IMR-90 (cell line): Measurements from ENCODE around the gene KCNQ2. TPM values are rescaled to one million over a fixed set of nuclear protein-coding genes. Genes with fewer than 3 reads are reported as not detected.

ENCODE experiments used
- ATAC-seq: fragments of 200-7000 bp; cut with Tn5 transposase; 2 replicates; pipeline ENCODE4 v1.9.1; 2020; ENCODE audit warnings: low read depth, mild to moderate bottlenecking, moderate library complexity
- BruUV-seq: library from RNA; stranded (reverse); fragments of 400-500 nt; replicated peaks from 2 replicates; lab custom pipeline; 2021; lab: Mats Ljungman, UMichigan
- CTCF ChIA-PET: fragments of 300-600 bp; formaldehyde crosslinking; extraction: SDS; loops from one replicate; lab custom pipeline; 2021; ENCODE audit warnings: antibody characterized with exemption; lab: Yijun Ruan, JAX
- POLR2A ChIA-PET: fragments of 300-600 bp; sonication (Branson Sonifier 250); formaldehyde crosslinking; loops from one replicate; lab custom pipeline; 2022; ENCODE audit warnings: antibody characterized with exemption; ENCODE audit not compliant: unreplicated experiment; lab: Charles Lee
- DNase-seq: peaks from one replicate; pipeline ENCODE4 v3.0.0; 2013
- H2AFZ ChIP-seq: replicated peaks from 2 replicates; pipeline ENCODE3; 2013; ENCODE audit warnings: low read length, mild to moderate bottlenecking; ENCODE audit not compliant: poor library complexity
- H2AK5ac ChIP-seq: 2 replicates; pipeline ENCODE4 v1.6.1; 2013; ENCODE audit warnings: low read depth, low read length, inconsistent platforms
- H2AK9ac ChIP-seq: replicated peaks from 2 replicates; pipeline ENCODE3; 2013; ENCODE audit warnings: mild to moderate bottlenecking, low read depth, low read length, moderate library complexity; ENCODE audit not compliant: poor library complexity
- H2BK120ac ChIP-seq: 2 replicates; pipeline ENCODE4 v1.6.1; 2013; ENCODE audit warnings: low read depth, low read length, inconsistent platforms
- H2BK15ac ChIP-seq: 3 replicates; pipeline ENCODE4 v1.6.1; 2013; ENCODE audit warnings: low read depth, low read length, inconsistent platforms
- H2BK20ac ChIP-seq: 2 replicates; pipeline ENCODE4 v1.6.1; 2013; ENCODE audit warnings: low read depth, mild to moderate bottlenecking, inconsistent platforms, low read length, moderate library complexity
- H2BK5ac ChIP-seq: 2 replicates; pipeline ENCODE4 v1.6.1; 2013; ENCODE audit warnings: mild to moderate bottlenecking, low read depth, low read length, inconsistent platforms; ENCODE audit not compliant: poor library complexity, severe bottlenecking
- H3K14ac ChIP-seq: replicated peaks from 2 replicates; pipeline ENCODE4 v1.6.1; 2013; ENCODE audit warnings: low read depth, low read length, inconsistent platforms
- H3K18ac ChIP-seq: 2 replicates; pipeline ENCODE4 v1.6.1; 2013; ENCODE audit warnings: low read depth, low read length, control low read depth
- H3K23ac ChIP-seq: 2 replicates; pipeline ENCODE4 v1.6.1; 2013; ENCODE audit warnings: low read depth, low read length, inconsistent platforms
- H3K27ac ChIP-seq: 2 replicates; pipeline ENCODE4 v1.5.1; 2013; ENCODE audit warnings: mild to moderate bottlenecking, control low read depth, low read length; ENCODE audit not compliant: insufficient read depth
- H3K27me3 ChIP-seq: 2 replicates; pipeline ENCODE4 v1.6.1; 2013; ENCODE audit warnings: low read length; ENCODE audit not compliant: control insufficient read depth, insufficient read depth
- H3K36me3 ChIP-seq: 2 replicates; pipeline ENCODE4 v1.6.1; 2013; ENCODE audit warnings: low read length, mixed read lengths; ENCODE audit not compliant: control insufficient read depth, insufficient read depth
- H3K4ac ChIP-seq: 2 replicates; pipeline ENCODE4 v1.6.1; 2013; ENCODE audit warnings: low read depth, low read length, inconsistent platforms
- H3K4me1 ChIP-seq: 2 replicates; pipeline ENCODE4 v1.6.1; 2013; ENCODE audit warnings: low read length, mixed read lengths; ENCODE audit not compliant: control insufficient read depth, insufficient read depth
- H3K4me2 ChIP-seq: 2 replicates; pipeline ENCODE4 v1.6.1; 2013; ENCODE audit warnings: low read depth, mild to moderate bottlenecking, control low read depth, low read length, moderate library complexity
- H3K4me3 ChIP-seq: 2 replicates; pipeline ENCODE4 v1.5.1; 2013; ENCODE audit warnings: low read depth, mild to moderate bottlenecking, control low read depth, low read length, moderate library complexity; ENCODE audit not compliant: insufficient read depth
- H3K56ac ChIP-seq: 2 replicates; pipeline ENCODE4 v1.6.1; 2013; ENCODE audit warnings: low read length, inconsistent platforms; ENCODE audit not compliant: insufficient read depth; ENCODE audit errors: extremely low read depth
- H3K79me1 ChIP-seq, 2 experiments: 2 replicates each; pipeline ENCODE4 v1.6.1; 2013; ENCODE audit warnings: low read length in 2 of 2, inconsistent platforms in 1 of 2, low read depth in 1 of 2
- H3K9ac ChIP-seq: 2 replicates; pipeline ENCODE4 v1.6.1; 2013; ENCODE audit warnings: low read depth, low read length, control low read depth
- H3K9me1 ChIP-seq: 2 replicates; pipeline ENCODE4 v1.6.1; 2013; ENCODE audit warnings: low read length, inconsistent platforms; ENCODE audit not compliant: insufficient read depth
- H3K9me3 ChIP-seq: 2 replicates; pipeline ENCODE4 v1.6.1; 2013; ENCODE audit warnings: low read length; ENCODE audit not compliant: control insufficient read depth, insufficient read depth
- H4K20me1 ChIP-seq: 2 replicates; pipeline ENCODE4 v1.6.1; 2013; ENCODE audit warnings: low read length, inconsistent platforms; ENCODE audit not compliant: insufficient read depth
- H4K5ac ChIP-seq: 2 replicates; pipeline ENCODE4 v1.6.1; 2013; ENCODE audit warnings: mild to moderate bottlenecking, low read depth, low read length, control low read depth
- H4K8ac ChIP-seq, 2 experiments: 2 replicates each; pipeline ENCODE4 v1.6.1; 2013; ENCODE audit warnings: low read depth in 2 of 2, low read length in 2 of 2, control low read depth in 1 of 2, inconsistent platforms in 1 of 2
- H4K91ac ChIP-seq: 2 replicates; pipeline ENCODE4 v1.6.1; 2013; ENCODE audit warnings: low read depth, low read length, inconsistent platforms; ENCODE audit not compliant: insufficient read depth
- MAZ ChIP-seq: IDR thresholded peaks from 2 replicates; pipeline ENCODE4 v1.6.1; 2012; ENCODE audit warnings: low read depth, mild to moderate bottlenecking, low read length, improper control_type of control experiment, moderate library complexity, borderline replicate concordance
- POLR2A ChIP-seq: IDR thresholded peaks from 2 replicates; pipeline ENCODE4 v1.6.1; 2012; ENCODE audit warnings: mild to moderate bottlenecking, low read depth, low read length
- RCOR1 ChIP-seq: IDR thresholded peaks from 2 replicates; pipeline ENCODE4 v1.6.1; 2012; ENCODE audit warnings: mild to moderate bottlenecking, low read length, improper control_type of control experiment; ENCODE audit not compliant: insufficient replicate concordance
- WGBS, 2 experiments: methylation state at CpG; one replicate each; pipeline versions ENCODE4 v1.1.5 to v1.1.7; 2013; ENCODE audit warnings: missing lambda C conversion rate in 2 of 2; ENCODE audit not compliant: insufficient read length in 1 of 2; ENCODE audit errors: extremely low coverage in 2 of 2; 5-methylcytosine and 5-hydroxymethylcytosine counted together
- dilution Hi-C: fragments of 300-500 bp; cut with HindIII; formaldehyde crosslinking; loops from one replicate; pipeline ENCODE4 v1.14.3; 2018; ENCODE audit warnings: low sequenced_read_pairs; ENCODE audit not compliant: unreplicated experiment
- in situ Hi-C: fragments of 300-500 bp; cut with MboI; formaldehyde crosslinking; loops from 3 replicates; pipeline ENCODE4 v1.14.3; 2019; ENCODE audit warnings: low sequenced_read_pairs, inconsistent platforms, mixed read lengths
- intact Hi-C: fragments of 100-400 bp; cut with micrococcal nuclease; formaldehyde crosslinking; loops from 2 replicates; pipeline ENCODE4 v1.10.0; 2022
- polyA plus RNA-seq, 3 experiments: library from polyadenylated mRNA; depleted of rRNA; stranded (reverse); fragments of >200 nt; gene quantifications; 2 replicates each; pipeline ENCODE4 v1.2.3, GENCODE V29; 2012; ENCODE audit warnings: low replicate concordance in 1 of 3
- total RNA-seq: library from RNA; depleted of rRNA; stranded (reverse); fragments of >200 nt; gene quantifications from 2 replicates; pipeline ENCODE4 v1.2.3, GENCODE V29; 2012

Gene KCNQ2
- total and polyA plus RNA-seq, 2 of the 4 experiments (the other 2 are of a cell fraction): 0.02 TPM; not detected in 1

- Histone ChIP-seq H2BK15ac (no peak overlapping the region), H3K9me3 (no peaks in the 10 kb centered on the region), H4K91ac (no peak overlapping the region), H3K4me3 (no peak overlapping the region), H3K4ac (no peak overlapping the region), H3K27me3 (peaks cover 36% of the 10 kb centered on the region), H3K79me1 (no peaks in the 10 kb centered on the region), H2AK5ac (no peak overlapping the region), H2AK9ac (no peak overlapping the region), H4K20me1 (no peaks in the 10 kb centered on the region), H3K9me1 (no peaks in the 10 kb centered on the region), H3K27ac (no peak overlapping the region), H3K4me1 (no peaks in the 10 kb centered on the region), H3K56ac (no peak overlapping the region), H4K8ac (no peak overlapping the region), H3K4me2 (no peak overlapping the region), H3K36me3 (no peaks in the 10 kb centered on the region), H3K14ac (no peak overlapping the region), H2BK20ac (no peak overlapping the region), H3K23ac (no peak overlapping the region), H2BK120ac (no peak overlapping the region), H3K9ac (no peak overlapping the region), H2BK5ac (no peak overlapping the region), H3K18ac (no peak overlapping the region), H2AFZ (no peak overlapping the region), H4K5ac (no peak overlapping the region)
- dilution Hi-C loops: no loop called here
- no peak for DNase-seq
- ATAC-seq: no peak
- no peak for TF ChIP-seq RCOR1
- TF ChIP-seq MAZ: no peak
- TF ChIP-seq POLR2A: no peak
- 57% methylated on average over 5 of the region's 38 CpGs; no CpG with 5 or more reads in 1 of the 2 experiments for WGBS, 2 experiments
- in situ Hi-C loops: no loop called here
- intact Hi-C loops: no loop called here
- POLR2A ChIA-PET: no interaction called here
- CTCF ChIA-PET: no interaction called here
- BruUV-seq: no TSS peak
Observed at GRCh38 chr20:63359937-63360849, 112.3 kb downstream of the KCNQ2 start.
